ENCODE measurements around the gene SPTLC1. TPM values are rescaled to one million over a fixed set of nuclear protein-coding genes. Genes with fewer than 3 reads are reported as not detected.
"Not testable (repeated sequence)": the region's sequence is repeated elsewhere in the genome, so short reads cannot be mapped to it uniquely, and the experiment has no call there.

SPTLC1 gene
- total RNA-seq, 4 donors from 2014 or later = 36.7 to 160 (median 112) TPM

GRCh38 chr9:92140754-92141143, 25.5 kb upstream of the SPTLC1 start:
- Histone ChIP-seq H3K27me3 (peaks cover 21% of the 10 kb centered on the region), H3K9me3 (no peaks in the 10 kb centered on the region), H3K4me3 (peak overlapping the region; percentile 15 to 40 (median 30)), H3K36me3 (no peaks in the 10 kb centered on the region), H3K4me1 (peaks cover 0 to 15% (median 8%) of the 10 kb centered on the region in 4 donors), H3K27ac (peak overlapping the region in 1 of 4 donors; percentile 37)
- TF ChIP-seq CTCF (IDR thresholded peaks at IDR 0.05) (no peak), POLR2AphosphoS5 (IDR thresholded peaks at IDR 0.05) (no peak), EP300 (IDR thresholded peaks at IDR 0.05; ENCODE audit: low read depth) (no peak), POLR2A (IDR thresholded peaks at IDR 0.05) (no peak)
- intact Hi-C loops (cut with DNase I; ENCODE audit: low total_unique reads) = no loop called here
- DNase-seq = no peak
- 8% methylated on average over 6 of the region's 6 CpGs; no CpG with 5 or more reads in 1 of the 2 donors for WGBS, 2 donors (ENCODE audit: low coverage in 1 of 2)
- in situ Hi-C loops (cut with MboI; ENCODE audit: low pct_ligation_motif_present in 1 of 4, low pct_unique_long_range_greater_than_20kb in 1 of 4, low sequenced_read_pairs in 3 of 4) = loop anchor here (25.0 kb wide), 4 partner anchors 97 to 647 kb away; no protein-coding TSS in a partner anchor

- H3K9me3 ChIP-seq = no peaks in the 10 kb centered on the region
- 27% methylated on average over 6 of the region's 16 CpGs; no CpG with 5 or more reads in 1 of the 2 donors for WGBS, 2 donors (ENCODE audit: low coverage in 1 of 2)
- peak overlapping the region in 1 of 4 donors; percentile 40 for H3K4me3 ChIP-seq
- intact Hi-C loops (cut with DNase I; ENCODE audit: low total_unique reads) = no loop called here
- H3K4me1 ChIP-seq = peaks cover 0 to 15% (median 8%) of the 10 kb centered on the region in 4 donors
- H3K36me3 ChIP-seq = no peaks in the 10 kb centered on the region
- DNase-seq = peak; percentile 78
- H3K27me3 ChIP-seq = peaks cover 23% of the 10 kb centered on the region
- TF ChIP-seq CTCF (IDR thresholded peaks at IDR 0.05) (peak; percentile 82 to 95 (median 92)), POLR2A (IDR thresholded peaks at IDR 0.05) (no peak)
- in situ Hi-C loops (cut with MboI; ENCODE audit: low pct_ligation_motif_present in 1 of 4, low pct_unique_long_range_greater_than_20kb in 1 of 4, low sequenced_read_pairs in 3 of 4) = loop anchor here (25.0 kb wide), 4 partner anchors 97 to 647 kb away; no protein-coding TSS in a partner anchor
- H3K27ac ChIP-seq = no peak overlapping the region
These were observed 25.0 kb upstream of the SPTLC1 start for GRCh38 chr9:92140074-92140753.

- 40 to 87% methylated on average over 1 to 5 of the region's 5 CpGs for WGBS, 2 donors (ENCODE audit: low coverage in 1 of 2)
- in situ Hi-C loops (cut with MboI; ENCODE audit: low pct_ligation_motif_present in 1 of 4, low pct_unique_long_range_greater_than_20kb in 1 of 4, low sequenced_read_pairs in 3 of 4) = loop anchor here (10.0 to 25.0 kb wide), 5 partner anchors 98 to 648 kb away; no protein-coding TSS in a partner anchor
These were observed 23.8 kb upstream of the SPTLC1 start for GRCh38 chr9:92138960-92139540.

GRCh38 chr9:92138157-92138959, 23.1 kb upstream of the SPTLC1 start:
- intact Hi-C loops (cut with DNase I; ENCODE audit: low total_unique reads) = loop anchor here (10.0 kb wide), 1 partner anchor 156 kb away; the partner anchor contains the start of gene IARS1
- Histone ChIP-seq H3K4me1 (peaks cover 0 to 22% (median 11%) of the 10 kb centered on the region in 4 donors), H3K36me3 (no peaks in the 10 kb centered on the region), H3K4me3 (no peak overlapping the region), H3K27me3 (peaks cover 25% of the 10 kb centered on the region), H3K27ac (no peak overlapping the region), H3K9me3 (no peaks in the 10 kb centered on the region)
- 59 to 100% methylated on average over 1 to 9 of the region's 22 CpGs for WGBS, 2 donors (ENCODE audit: low coverage in 1 of 2)
- TF ChIP-seq CTCF (IDR thresholded peaks at IDR 0.05) (peak; percentile 63 to 94 (median 91)), EP300 (IDR thresholded peaks at IDR 0.05; ENCODE audit: low read depth) (no peak)
- in situ Hi-C loops (cut with MboI; ENCODE audit: low pct_ligation_motif_present in 1 of 4, low pct_unique_long_range_greater_than_20kb in 1 of 4, low sequenced_read_pairs in 3 of 4) = loop anchor here (10.0 to 25.0 kb wide), 5 partner anchors 99 to 649 kb away; no protein-coding TSS in a partner anchor
- DNase-seq = peak; percentile 64

More at GRCh38 chr9:92138960-92139540, 23.8 kb upstream of the SPTLC1 start:
- H3K4me1 ChIP-seq = peaks cover 0 to 18% (median 9%) of the 10 kb centered on the region in 4 donors
- not testable (repeated sequence) for H3K4me3 ChIP-seq, H3K36me3 ChIP-seq, H3K27ac ChIP-seq, DNase-seq, H3K9me3 ChIP-seq
- peaks cover 25% of the 10 kb centered on the region for H3K27me3 ChIP-seq
- intact Hi-C loops (cut with DNase I; ENCODE audit: low total_unique reads) = loop anchor here (10.0 kb wide), 1 partner anchor 156 kb away; the partner anchor contains the start of gene IARS1
